ENCODE data around the gene SLC39A5.

GRCh38 chr12:56258068-56258819, 28.4 kb downstream of the SLC39A5 start, which contains the start of gene ANKRD52:
- TF ChIP-seq HDAC1 (CRISPR knock-in tag; IDR thresholded peaks at IDR 0.05) (peak; percentile 58; the same call in 1 of the 2 replicates), POLR2AphosphoS5 (IDR thresholded peaks at IDR 0.05; ENCODE audit: low read depth, low read length) (peak; percentile 53; the same call in 1 of the 2 replicates), ZNF713 (CRISPR knock-in tag; IDR thresholded peaks at IDR 0.05) (0 out of 2 replicates have a peak, but pooled peaks have one; percentile 29), SIN3A (IDR thresholded peaks at IDR 0.05; ENCODE audit: borderline replicate concordance, low read depth, low read length) (peak; percentile 77; the same call in 1 of the 2 replicates)

All from HepG2 (cell line).